IMR-90 (cell line): ENCODE results near the gene DACT2. TPM values are rescaled to one million over a fixed set of nuclear protein-coding genes. Genes with fewer than 3 reads are reported as not detected.

Experiments
- ATAC-seq: fragments of 200-7000 bp; cut with Tn5 transposase; 2 replicates; pipeline ENCODE4 v1.9.1; 2020; ENCODE audit warnings: low read depth, mild to moderate bottlenecking, moderate library complexity
- BruUV-seq: library from RNA; stranded (reverse); fragments of 400-500 nt; replicated peaks from 2 replicates; lab custom pipeline; 2021; lab: Mats Ljungman, UMichigan
- CTCF ChIA-PET: fragments of 300-600 bp; formaldehyde crosslinking; extraction: SDS; loops from one replicate; lab custom pipeline; 2021; ENCODE audit warnings: antibody characterized with exemption; lab: Yijun Ruan, JAX
- POLR2A ChIA-PET: fragments of 300-600 bp; sonication (Branson Sonifier 250); formaldehyde crosslinking; loops from one replicate; lab custom pipeline; 2022; ENCODE audit warnings: antibody characterized with exemption; ENCODE audit not compliant: unreplicated experiment; lab: Charles Lee
- DNase-seq: peaks from one replicate; pipeline ENCODE4 v3.0.0; 2013
- H2AFZ ChIP-seq: replicated peaks from 2 replicates; pipeline ENCODE3; 2013; ENCODE audit warnings: low read length, mild to moderate bottlenecking; ENCODE audit not compliant: poor library complexity
- H2AK5ac ChIP-seq: 2 replicates; pipeline ENCODE4 v1.6.1; 2013; ENCODE audit warnings: low read depth, low read length, inconsistent platforms
- H2AK9ac ChIP-seq: replicated peaks from 2 replicates; pipeline ENCODE3; 2013; ENCODE audit warnings: mild to moderate bottlenecking, low read depth, low read length, moderate library complexity; ENCODE audit not compliant: poor library complexity
- H2BK120ac ChIP-seq: 2 replicates; pipeline ENCODE4 v1.6.1; 2013; ENCODE audit warnings: low read depth, low read length, inconsistent platforms
- H2BK15ac ChIP-seq: 3 replicates; pipeline ENCODE4 v1.6.1; 2013; ENCODE audit warnings: low read depth, low read length, inconsistent platforms
- H2BK20ac ChIP-seq: 2 replicates; pipeline ENCODE4 v1.6.1; 2013; ENCODE audit warnings: low read depth, mild to moderate bottlenecking, inconsistent platforms, low read length, moderate library complexity
- H2BK5ac ChIP-seq: 2 replicates; pipeline ENCODE4 v1.6.1; 2013; ENCODE audit warnings: mild to moderate bottlenecking, low read depth, low read length, inconsistent platforms; ENCODE audit not compliant: poor library complexity, severe bottlenecking
- H3K14ac ChIP-seq: replicated peaks from 2 replicates; pipeline ENCODE4 v1.6.1; 2013; ENCODE audit warnings: low read depth, low read length, inconsistent platforms
- H3K18ac ChIP-seq: 2 replicates; pipeline ENCODE4 v1.6.1; 2013; ENCODE audit warnings: low read depth, low read length, control low read depth
- H3K23ac ChIP-seq: 2 replicates; pipeline ENCODE4 v1.6.1; 2013; ENCODE audit warnings: low read depth, low read length, inconsistent platforms
- H3K27ac ChIP-seq: 2 replicates; pipeline ENCODE4 v1.5.1; 2013; ENCODE audit warnings: mild to moderate bottlenecking, control low read depth, low read length; ENCODE audit not compliant: insufficient read depth
- H3K27me3 ChIP-seq: 2 replicates; pipeline ENCODE4 v1.6.1; 2013; ENCODE audit warnings: low read length; ENCODE audit not compliant: control insufficient read depth, insufficient read depth
- H3K36me3 ChIP-seq: 2 replicates; pipeline ENCODE4 v1.6.1; 2013; ENCODE audit warnings: low read length, mixed read lengths; ENCODE audit not compliant: control insufficient read depth, insufficient read depth
- H3K4ac ChIP-seq: 2 replicates; pipeline ENCODE4 v1.6.1; 2013; ENCODE audit warnings: low read depth, low read length, inconsistent platforms
- H3K4me1 ChIP-seq: 2 replicates; pipeline ENCODE4 v1.6.1; 2013; ENCODE audit warnings: low read length, mixed read lengths; ENCODE audit not compliant: control insufficient read depth, insufficient read depth
- H3K4me2 ChIP-seq: 2 replicates; pipeline ENCODE4 v1.6.1; 2013; ENCODE audit warnings: low read depth, mild to moderate bottlenecking, control low read depth, low read length, moderate library complexity
- H3K4me3 ChIP-seq: 2 replicates; pipeline ENCODE4 v1.5.1; 2013; ENCODE audit warnings: low read depth, mild to moderate bottlenecking, control low read depth, low read length, moderate library complexity; ENCODE audit not compliant: insufficient read depth
- H3K56ac ChIP-seq: 2 replicates; pipeline ENCODE4 v1.6.1; 2013; ENCODE audit warnings: low read length, inconsistent platforms; ENCODE audit not compliant: insufficient read depth; ENCODE audit errors: extremely low read depth
- H3K79me1 ChIP-seq, 2 experiments: 2 replicates each; pipeline ENCODE4 v1.6.1; 2013; ENCODE audit warnings: low read length in 2 of 2, inconsistent platforms in 1 of 2, low read depth in 1 of 2
- H3K9ac ChIP-seq: 2 replicates; pipeline ENCODE4 v1.6.1; 2013; ENCODE audit warnings: low read depth, low read length, control low read depth
- H3K9me1 ChIP-seq: 2 replicates; pipeline ENCODE4 v1.6.1; 2013; ENCODE audit warnings: low read length, inconsistent platforms; ENCODE audit not compliant: insufficient read depth
- H3K9me3 ChIP-seq: 2 replicates; pipeline ENCODE4 v1.6.1; 2013; ENCODE audit warnings: low read length; ENCODE audit not compliant: control insufficient read depth, insufficient read depth
- H4K20me1 ChIP-seq: 2 replicates; pipeline ENCODE4 v1.6.1; 2013; ENCODE audit warnings: low read length, inconsistent platforms; ENCODE audit not compliant: insufficient read depth
- H4K5ac ChIP-seq: 2 replicates; pipeline ENCODE4 v1.6.1; 2013; ENCODE audit warnings: mild to moderate bottlenecking, low read depth, low read length, control low read depth
- H4K8ac ChIP-seq, 2 experiments: 2 replicates each; pipeline ENCODE4 v1.6.1; 2013; ENCODE audit warnings: low read depth in 2 of 2, low read length in 2 of 2, control low read depth in 1 of 2, inconsistent platforms in 1 of 2
- H4K91ac ChIP-seq: 2 replicates; pipeline ENCODE4 v1.6.1; 2013; ENCODE audit warnings: low read depth, low read length, inconsistent platforms; ENCODE audit not compliant: insufficient read depth
- CHD1 ChIP-seq: IDR thresholded peaks from 2 replicates; pipeline ENCODE4 v1.6.1; 2012; ENCODE audit warnings: low read depth, low read length, improper control_type of control experiment
- MAFK ChIP-seq: IDR thresholded peaks from 2 replicates; pipeline ENCODE4 v1.6.1; 2012; ENCODE audit warnings: low read depth, low read length, improper control_type of control experiment
- NFE2L2 ChIP-seq: fragments of 150-350 bp; IDR thresholded peaks from 2 replicates; pipeline ENCODE4 v1.6.1; 2016; ENCODE audit warnings: low read depth, mild to moderate bottlenecking, low read length
- RAD21 ChIP-seq: IDR thresholded peaks from 2 replicates; pipeline ENCODE4 v1.6.1; 2012; ENCODE audit warnings: low read length, improper control_type of control experiment
- RCOR1 ChIP-seq: IDR thresholded peaks from 2 replicates; pipeline ENCODE4 v1.6.1; 2012; ENCODE audit warnings: mild to moderate bottlenecking, low read length, improper control_type of control experiment; ENCODE audit not compliant: insufficient replicate concordance
- RFX5 ChIP-seq: IDR thresholded peaks from 2 replicates; pipeline ENCODE4 v1.8.0; 2012; ENCODE audit warnings: low read depth, mild to moderate bottlenecking, low read length, moderate library complexity
- SMC3 ChIP-seq: fragments of 150-350 bp; IDR thresholded peaks from 2 replicates; pipeline ENCODE4 v1.6.1; 2016; ENCODE audit warnings: low read depth, mild to moderate bottlenecking, antibody characterized with exemption, low read length, moderate library complexity
- WGBS, 2 experiments: methylation state at CpG; one replicate each; pipeline versions ENCODE4 v1.1.5 to v1.1.7; 2013; ENCODE audit warnings: missing lambda C conversion rate in 2 of 2; ENCODE audit not compliant: insufficient read length in 1 of 2; ENCODE audit errors: extremely low coverage in 2 of 2; 5-methylcytosine and 5-hydroxymethylcytosine counted together
- dilution Hi-C: fragments of 300-500 bp; cut with HindIII; formaldehyde crosslinking; loops from one replicate; pipeline ENCODE4 v1.14.3; 2018; ENCODE audit warnings: low sequenced_read_pairs; ENCODE audit not compliant: unreplicated experiment
- in situ Hi-C: fragments of 300-500 bp; cut with MboI; formaldehyde crosslinking; loops from 3 replicates; pipeline ENCODE4 v1.14.3; 2019; ENCODE audit warnings: low sequenced_read_pairs, inconsistent platforms, mixed read lengths
- intact Hi-C: fragments of 100-400 bp; cut with micrococcal nuclease; formaldehyde crosslinking; loops from 2 replicates; pipeline ENCODE4 v1.10.0; 2022
- polyA plus RNA-seq, 3 experiments: library from polyadenylated mRNA; depleted of rRNA; stranded (reverse); fragments of >200 nt; gene quantifications; 2 replicates each; pipeline ENCODE4 v1.2.3, GENCODE V29; 2012; ENCODE audit warnings: low replicate concordance in 1 of 3
- total RNA-seq: library from RNA; depleted of rRNA; stranded (reverse); fragments of >200 nt; gene quantifications from 2 replicates; pipeline ENCODE4 v1.2.3, GENCODE V29; 2012

DACT2 gene
- total and polyA plus RNA-seq, 2 of the 4 experiments (the other 2 are of a cell fraction), result not detected

GRCh38 chr6:168343239-168344150, 23.9 kb upstream of the DACT2 start:
- TF ChIP-seq RCOR1 (no peak), RFX5 (no peak), NFE2L2 (no peak), SMC3 (no peak), CHD1 (no peak), RAD21 (no peak), MAFK (no peak)
- Histone ChIP-seq H2BK5ac (no peak overlapping the region), H3K9me3 (peaks cover 51% of the 10 kb centered on the region), H2BK20ac (no peak overlapping the region), H2BK120ac (no peak overlapping the region), H2AK5ac (no peak overlapping the region), H3K23ac (no peak overlapping the region), H3K4me3 (no peak overlapping the region), H2AFZ (no peak overlapping the region), H4K5ac (no peak overlapping the region), H3K9ac (no peak overlapping the region), H3K9me1 (no peaks in the 10 kb centered on the region), H3K79me1 (no peaks in the 10 kb centered on the region), H3K36me3 (no peaks in the 10 kb centered on the region), H3K4me1 (no peaks in the 10 kb centered on the region), H3K4ac (no peak overlapping the region), H3K27me3 (no peaks in the 10 kb centered on the region), H3K14ac (no peak overlapping the region), H3K27ac (no peak overlapping the region), H3K56ac (no peak overlapping the region), H2AK9ac (no peak overlapping the region), H4K20me1 (no peaks in the 10 kb centered on the region), H3K18ac (no peak overlapping the region), H4K91ac (no peak overlapping the region), H3K4me2 (no peak overlapping the region), H2BK15ac (no peak overlapping the region), H4K8ac (no peak overlapping the region)
- CTCF ChIA-PET, result no interaction called here
- in situ Hi-C loops, result no loop called here
- intact Hi-C loops, result no loop called here
- DNase-seq (no peak), ATAC-seq (no peak)
- POLR2A ChIA-PET, result no interaction called here
- 79% methylated on average over 8 of the region's 24 CpGs; no CpG with 5 or more reads in 1 of the 2 experiments for WGBS, 2 experiments
- dilution Hi-C loops, result no loop called here
- BruUV-seq, result no TSS peak
